ENCODE results near the gene CHN1.

CHN1 gene

DNA sequence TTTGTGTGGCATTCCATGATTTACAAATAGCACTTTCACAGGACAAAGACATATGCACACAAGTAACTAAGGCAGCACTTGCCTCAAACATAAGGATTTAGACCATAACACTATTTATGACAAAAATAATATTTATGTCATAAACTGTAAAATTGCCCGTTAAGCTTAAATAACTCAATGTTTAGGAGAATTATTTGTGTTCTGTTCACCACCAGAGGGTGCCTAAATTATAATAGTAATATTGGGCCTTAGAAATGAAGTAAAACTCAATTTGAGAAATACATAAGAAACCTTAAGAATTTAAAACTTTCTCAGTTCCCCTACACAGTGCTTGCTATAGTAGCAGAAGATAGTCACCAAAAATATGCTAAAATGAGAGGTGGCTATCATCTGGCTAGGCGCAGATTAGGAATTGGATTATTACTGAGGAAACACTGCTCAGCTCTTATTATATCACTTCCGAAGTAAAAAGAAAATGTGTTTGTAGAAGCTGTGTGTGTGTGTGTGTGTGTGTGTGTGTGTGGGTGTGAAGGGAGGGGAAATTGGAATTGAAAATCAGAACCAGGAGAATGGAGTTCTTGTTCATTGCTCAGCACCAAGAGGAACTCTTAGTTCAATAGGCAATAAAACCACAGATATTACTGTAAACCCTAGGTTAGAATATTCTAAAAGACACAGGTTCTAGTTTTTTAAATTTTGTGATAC is 4.9 kb upstream of the CHN1 start:
- no peak for DNase-seq

DNA sequence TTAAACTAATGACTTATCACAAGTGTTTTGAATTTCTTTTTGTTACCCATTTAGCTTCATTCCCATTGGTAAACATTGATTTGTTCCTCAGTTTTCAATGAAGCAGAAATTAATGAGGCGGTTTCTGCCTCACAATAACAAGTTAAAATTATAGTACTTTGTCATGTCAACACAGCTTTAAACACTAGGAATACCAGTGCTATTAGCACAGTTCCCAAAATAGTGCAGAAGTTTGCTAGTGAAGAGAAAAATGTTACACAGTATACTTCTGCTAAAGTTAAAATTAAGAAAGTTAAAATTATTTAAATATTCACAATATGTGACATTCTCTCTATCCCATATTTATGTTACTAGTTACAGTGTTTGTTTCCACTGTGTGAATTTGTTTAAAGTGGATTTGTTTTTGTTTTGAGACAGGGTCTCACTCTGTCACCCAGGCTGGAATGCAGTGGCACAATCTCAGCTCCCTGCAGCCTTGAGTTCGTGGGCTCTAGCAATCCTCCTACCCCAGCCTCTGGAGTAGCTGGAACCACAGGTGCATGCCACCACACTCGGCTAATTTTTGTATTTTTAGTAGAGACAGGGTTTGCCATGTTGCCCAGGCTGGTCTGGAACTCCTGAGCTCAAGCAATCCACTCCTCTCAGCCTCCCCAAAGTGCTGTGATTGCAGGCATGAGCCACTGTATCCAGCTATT is 3.8 kb upstream of the CHN1 start:
- no peak for DNase-seq

DNA sequence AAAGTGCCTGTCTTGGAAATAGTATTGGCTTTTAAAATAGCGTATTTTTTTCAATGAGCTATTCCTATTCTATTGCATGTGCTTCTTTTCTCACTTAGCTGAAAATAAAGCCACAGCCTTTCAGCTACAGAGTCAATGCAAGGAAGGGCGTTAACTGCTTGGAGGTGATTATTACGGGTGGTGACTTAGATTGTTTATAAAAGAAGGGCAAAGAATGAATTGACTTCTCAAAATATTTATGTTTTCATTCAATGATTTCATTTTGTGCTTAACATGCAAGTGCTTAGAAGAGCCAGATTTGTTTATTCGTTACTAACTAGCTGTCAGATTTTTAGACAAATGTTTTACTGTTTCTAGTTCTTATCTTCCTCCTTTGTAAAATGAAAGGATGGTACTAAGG is 2.8 kb upstream of the CHN1 start:
- DNase-seq, result no peak

DNA sequence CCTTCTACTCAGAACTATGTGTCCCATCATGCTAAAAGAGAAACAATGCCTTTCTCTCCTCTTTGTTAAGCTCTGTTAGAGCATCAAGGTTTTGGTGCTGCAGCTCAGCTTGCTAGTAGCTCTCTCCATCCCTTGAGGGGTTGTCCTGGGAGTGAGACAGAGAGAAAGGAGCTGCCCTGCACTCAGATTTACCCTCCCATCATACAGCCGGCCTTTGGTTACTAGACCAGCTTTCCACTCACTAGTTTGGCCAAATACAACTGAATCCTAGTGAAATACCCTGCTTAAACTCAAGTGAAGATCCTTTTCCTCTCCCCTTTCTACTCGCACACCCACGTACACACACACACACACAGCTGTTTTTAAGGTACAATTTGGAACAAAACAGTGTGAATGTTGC is 2.3 kb upstream of the CHN1 start:
- no peak for DNase-seq

DNA sequence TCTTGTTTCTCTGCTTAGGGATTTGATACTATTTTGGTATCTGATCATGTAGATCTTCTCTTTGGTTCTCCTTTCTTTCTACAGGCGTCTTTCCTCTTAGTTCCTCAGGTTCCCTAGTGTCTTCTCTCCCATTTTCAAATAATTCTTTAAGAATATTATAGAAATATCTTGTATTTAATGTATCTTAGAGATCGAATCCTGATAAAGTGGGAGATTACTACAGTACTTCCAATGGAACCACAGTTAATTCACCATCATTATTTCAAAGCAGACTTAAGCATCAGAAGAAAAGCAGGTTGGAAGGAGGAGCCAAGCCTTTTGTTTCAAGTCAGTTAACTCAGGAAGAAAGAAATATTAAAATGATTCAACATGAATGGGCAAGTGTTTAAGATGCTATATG is 1.1 kb upstream of the CHN1 start:
- DNase-seq, result no peak

DNA sequence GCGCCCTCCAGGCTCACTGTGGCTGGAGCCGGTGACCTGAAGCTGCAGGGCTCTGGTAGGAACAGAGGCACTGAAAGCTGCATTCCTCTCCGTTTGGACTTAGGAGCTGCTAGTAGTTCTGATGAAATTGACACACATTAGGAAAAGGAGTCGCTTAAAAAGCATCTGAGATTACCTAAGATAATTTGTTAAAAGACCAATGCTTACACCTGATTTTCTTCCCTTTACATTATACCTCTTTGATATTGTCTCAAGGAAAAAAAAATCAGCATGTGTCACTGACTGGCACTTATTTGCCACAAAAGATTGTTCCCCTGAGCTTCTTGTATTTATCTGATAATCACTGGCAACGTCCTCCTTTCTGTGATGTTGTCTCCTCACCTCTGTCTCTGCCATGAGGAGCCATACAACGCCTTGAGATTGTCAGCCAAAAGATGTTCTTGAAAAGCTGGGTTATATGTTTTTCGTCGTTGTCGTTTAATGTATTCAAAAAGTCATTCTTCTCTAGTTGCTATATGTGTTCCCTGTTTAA is 618 bp upstream of the CHN1 start:
- no peak for DNase-seq

DNA sequence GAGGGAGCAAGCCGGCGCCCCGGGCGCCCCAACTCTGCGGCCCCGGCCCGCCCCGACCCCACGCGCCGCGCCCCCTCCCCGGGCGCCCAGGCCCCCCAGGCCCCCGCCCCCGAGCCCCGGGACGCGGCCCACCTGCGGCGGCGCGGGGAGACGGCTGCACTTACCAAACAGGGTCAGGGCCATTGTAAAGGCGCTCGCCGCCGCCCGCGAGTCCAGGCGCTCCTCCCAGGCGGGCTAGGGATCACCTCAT is 526 bp downstream of the CHN1 start:
- DNase-seq, result no peak

DNA sequence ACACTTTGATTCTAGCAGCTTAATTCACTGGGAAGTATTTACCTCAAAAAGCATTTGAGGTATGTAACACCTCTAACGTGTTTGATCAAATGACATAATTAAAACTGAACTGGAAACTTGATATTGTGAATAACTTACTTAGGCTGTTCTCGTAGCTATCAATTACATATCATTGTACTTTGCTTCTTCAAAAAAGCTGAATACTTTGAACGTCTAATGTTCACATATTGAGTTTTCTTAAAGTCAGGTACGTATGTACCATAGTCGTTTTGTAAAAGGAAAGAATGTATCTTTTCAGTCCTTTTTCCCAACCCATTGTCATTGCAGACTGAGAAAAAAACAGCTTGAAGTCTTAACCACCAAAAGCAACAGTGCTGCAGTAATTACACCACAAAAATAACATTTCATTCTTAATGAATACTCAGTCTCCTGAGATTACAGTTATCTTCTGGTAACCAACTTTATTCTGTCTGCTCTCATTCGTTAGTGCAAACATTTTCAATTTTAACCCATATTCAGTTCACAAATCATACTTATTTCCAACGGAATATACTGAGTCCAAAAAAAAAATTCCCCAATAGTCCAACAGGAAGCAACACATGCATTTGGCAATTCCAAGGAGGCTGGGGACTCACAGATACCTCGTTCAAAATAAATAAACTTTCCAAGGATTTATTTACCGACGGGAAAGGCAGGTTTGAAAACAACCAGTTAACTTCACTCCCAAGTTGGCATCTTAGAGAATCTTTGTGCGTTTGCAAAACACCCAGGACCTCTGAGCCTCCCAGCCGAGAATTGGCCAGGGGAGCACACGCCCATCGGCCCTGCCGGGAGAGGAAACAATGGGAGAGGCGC is 1.1 kb downstream of the CHN1 start:
- DNase-seq, result no peak

DNA sequence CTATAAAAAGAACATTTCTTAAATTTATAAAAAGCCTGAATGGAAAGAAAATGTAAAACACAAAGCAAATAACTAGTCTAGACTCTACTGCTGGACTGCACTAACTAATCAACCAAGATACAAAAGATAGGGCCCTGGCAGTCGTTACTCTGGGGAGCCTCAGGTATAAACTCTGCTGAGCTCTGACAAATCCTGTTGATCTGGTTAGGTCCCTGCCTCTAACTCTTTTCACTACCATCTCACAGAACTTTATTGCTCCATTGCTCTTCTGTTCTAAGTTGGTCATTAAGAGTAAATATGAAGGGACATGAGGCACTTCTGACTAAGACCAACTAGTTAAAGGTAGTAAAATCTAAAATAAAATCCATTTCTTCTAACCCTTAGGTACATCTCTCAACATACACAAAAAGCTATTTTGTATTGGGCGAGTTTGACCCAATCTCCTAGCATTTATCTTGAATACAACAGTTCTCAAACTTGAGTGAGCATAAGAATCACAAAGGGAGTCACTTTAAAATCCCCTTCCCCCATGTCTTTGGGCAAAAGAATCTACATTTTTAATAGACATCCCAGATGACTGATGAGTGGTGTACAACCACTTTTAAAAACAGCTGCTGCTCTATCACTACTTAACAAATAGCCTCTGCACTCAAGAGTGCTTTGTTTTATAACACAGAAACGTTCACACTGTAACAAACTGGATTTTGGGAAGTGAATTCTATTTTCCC is 2.5 kb downstream of the CHN1 start:
- DNase-seq, result no peak

DNA sequence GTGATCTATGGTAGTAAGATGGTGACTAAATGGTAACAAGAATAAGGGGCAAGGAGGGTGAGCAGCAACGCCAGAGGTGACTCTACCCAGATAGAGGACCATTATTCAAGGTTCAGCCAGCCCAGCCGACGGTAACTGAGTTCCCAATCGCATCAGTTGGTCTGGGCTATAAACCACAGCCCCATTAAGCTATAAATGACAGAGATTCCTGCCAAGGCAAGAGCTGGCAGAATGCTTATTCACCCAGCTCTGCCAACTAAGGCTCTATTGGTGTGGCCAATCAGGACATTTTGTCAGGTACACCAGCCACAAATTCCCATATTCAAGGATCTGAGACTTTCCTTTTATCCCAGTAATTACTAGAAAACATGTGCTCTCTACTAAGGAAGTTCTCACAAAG is 3.6 kb downstream of the CHN1 start:
- DNase-seq, result no peak

DNA sequence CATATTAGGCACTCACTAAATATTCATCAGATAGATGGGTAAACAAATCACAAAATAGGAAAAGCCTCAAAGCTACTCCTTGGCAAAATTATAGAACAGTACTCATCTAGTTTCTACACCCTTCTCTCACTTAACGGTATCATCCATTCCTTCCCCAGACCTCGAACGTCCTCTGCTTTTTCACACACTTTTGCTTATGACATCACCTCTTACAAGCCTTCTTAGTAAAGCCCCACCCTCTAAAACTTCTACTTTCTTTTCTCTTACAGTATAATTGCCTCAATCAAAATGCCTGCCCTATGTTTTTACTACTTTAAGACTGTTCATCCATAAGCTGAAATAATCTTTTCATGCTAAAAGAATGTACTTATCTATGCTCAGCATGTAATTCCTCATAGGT is 8.1 kb downstream of the CHN1 start:
- no peak for DNase-seq

DNA sequence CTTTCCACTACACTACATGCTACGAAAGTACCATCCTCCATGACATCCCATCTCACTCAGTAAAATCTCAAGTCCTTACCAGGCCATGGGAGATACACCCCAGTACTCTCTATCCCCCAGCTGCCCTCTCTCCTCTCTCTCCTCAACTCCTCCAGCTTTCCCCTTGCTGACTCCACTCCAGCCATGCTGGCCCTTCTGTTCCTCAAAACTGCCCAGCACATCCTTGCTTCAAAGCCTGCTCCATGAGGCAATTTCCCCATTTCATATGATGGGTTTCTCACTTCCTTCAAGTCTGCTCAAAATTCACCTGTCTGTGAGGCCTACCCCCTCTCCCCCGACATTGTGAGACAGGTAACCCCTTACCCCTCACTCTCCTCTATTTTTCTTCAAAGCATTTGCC is 8.6 kb downstream of the CHN1 start:
- DNase-seq, result no peak

DNA sequence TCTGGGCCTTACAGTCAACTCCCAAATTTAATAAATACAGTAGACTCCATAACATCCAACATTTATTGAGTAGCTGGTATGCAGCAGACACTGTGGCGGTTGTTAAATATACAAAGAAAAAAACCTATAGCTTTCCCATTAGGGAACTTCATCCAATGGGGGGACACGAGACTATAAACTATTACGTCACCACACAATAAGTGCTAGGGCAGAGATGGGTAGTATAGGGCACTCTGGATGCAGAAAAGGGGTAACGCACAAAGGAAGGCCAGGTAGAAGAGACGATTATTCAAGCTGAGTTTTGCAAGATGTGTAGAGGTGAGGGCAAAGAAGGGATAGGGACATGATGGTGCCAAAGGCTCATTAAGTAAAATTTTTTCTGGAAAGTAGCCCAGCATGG is 10.8 kb downstream of the CHN1 start:
- no peak for DNase-seq

DNA sequence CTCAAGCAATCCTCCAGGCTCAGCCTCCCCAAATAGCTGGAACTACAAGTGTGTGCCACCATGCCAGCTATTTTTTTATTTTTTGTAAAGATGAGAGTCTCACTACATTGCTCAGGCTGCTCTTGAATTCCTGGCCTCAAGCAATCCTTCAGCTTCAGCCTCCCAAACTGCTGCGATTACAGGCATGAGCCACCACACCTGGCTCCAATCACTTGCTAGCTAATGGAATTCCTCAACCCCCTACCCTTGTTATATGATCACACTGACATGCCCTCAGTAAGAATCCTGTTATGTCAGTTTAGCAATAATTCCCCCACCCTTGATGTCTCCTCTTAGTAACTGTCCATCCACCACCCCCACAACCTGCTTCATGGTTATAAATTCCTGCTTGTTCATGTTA is 12.3 kb downstream of the CHN1 start:
- no peak for DNase-seq

DNA sequence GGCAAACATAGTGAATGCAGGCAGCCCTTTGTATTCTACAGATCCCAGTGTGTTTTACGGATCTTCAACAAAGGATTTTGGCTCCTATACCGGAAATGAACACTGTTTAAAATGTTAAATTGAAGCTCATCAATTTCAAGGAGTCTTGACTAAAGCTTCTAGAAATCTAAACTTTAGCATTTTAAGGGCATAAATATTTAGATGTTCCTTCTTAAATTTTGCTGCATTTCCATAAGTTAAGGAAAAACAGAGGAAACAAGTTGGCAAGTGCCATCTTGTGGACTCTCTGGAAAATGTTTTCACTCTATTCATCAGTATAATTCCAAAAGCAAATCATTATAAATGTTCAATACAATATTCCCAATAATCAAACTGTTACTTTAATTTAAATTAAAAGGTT is 19.6 kb downstream of the CHN1 start:
- DNase-seq, result no peak

DNA sequence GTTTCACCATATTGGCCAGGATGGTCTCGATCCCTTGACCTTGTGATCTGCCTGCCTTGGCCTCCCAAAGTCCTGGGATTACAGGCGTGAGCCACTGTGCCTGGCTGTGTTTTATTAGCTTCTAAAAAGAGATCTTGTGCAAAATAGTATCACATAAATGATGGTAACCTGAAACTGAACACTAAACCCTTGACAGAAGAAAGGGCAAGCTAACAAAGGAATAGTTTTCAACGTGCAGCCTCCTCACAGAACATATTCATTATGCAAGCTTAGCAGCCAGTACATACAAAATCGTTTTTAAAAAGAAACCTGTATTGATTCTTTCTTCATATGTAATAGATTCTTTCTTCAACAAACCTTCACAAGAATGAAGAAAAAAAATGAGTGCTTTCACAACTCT is 20.6 kb downstream of the CHN1 start:
- DNase-seq, result no peak

DNA sequence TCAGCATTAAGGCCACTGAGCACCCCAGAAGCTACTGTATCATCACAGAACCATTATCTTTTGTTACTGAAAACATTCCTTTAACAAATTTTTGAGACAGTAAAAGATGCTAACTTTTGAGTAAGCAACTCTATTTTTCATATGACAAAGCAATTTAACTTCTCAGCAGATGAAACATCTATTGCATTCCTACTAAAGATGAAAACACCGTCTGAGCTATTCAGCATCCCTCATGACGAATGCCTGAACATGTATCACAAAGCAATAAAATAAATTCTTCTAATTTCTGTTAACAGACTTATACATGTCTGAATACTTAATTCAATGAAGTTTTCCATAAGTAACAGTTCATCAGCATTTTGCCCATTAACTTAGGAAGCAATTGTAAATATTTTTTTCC is 23.9 kb downstream of the CHN1 start:
- DNase-seq, result no peak

DNA sequence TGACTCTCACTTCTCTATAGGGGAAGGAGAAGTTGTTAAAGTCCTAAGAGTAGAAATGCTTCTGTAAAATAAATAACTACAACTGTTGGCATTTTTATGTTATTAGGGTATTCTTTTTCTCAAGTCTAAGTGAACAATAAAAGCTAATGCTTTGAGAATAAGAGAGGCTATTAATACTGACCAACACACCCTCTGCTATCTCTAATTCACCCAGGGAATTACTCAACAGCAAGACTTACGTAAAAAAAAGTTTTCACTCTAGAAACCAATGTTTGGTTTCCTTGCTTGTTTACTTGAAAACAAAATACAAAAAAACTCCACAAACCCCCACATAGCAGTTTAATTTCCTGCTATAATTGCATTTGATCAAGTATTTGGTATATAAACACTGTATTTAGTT is 25.2 kb downstream of the CHN1 start:
- no peak for DNase-seq

DNA sequence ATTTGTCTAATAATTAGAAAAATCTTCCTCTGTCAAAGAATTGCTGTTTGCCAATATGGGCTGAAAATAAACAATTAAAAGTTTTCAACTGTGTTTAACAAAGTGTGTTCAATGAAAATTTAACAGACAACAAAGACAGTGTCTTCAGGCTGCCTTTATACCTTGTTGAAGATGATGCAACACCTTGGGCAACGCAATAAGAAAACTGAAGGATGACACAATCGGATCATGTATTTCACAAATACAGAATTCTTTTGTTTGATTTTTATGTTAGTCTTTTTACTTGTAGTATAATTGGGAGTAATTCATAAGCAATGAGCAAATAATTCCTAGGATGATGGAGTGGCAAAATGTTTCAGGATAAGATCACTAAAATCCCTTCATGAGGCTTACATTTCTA is 27.8 kb downstream of the CHN1 start:
- DNase-seq, result no peak

DNA sequence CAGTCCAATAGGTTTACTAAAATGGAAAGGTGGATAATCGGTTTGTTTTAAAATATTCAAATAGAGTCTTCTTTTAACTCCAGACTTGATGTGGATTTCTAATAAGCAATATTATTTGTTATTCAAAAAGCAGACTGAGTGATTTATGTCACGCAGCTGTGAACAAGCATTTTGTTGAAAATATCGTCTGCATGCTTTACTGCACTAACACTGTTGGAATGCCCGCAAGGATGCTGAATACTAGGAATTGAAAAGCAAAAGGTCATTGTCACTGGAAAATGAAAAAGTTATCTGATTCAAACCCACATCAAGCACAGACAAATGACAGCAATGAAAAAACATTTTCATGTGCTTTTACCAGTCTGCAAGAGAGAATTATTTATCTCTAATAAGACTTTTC is 31.1 kb downstream of the CHN1 start:
- no peak for DNase-seq

DNA sequence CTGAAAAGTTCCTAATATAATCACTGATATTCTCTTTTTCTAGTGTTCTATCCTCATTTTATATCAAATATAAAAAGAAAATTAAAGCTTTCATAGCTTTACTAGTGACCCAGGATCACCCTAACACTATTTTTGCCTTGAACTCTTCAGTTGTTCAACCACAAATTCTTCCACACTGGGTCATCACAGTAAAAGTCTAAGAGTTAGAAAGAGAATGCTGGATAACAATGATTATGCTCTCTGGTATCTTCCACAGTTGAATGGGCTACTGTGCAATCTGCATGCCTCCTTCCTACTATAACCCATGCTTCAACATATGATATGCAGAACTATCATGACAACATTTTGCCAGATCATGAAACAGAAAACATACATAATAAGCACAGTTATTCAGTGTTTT is 32.3 kb downstream of the CHN1 start:
- no peak for DNase-seq

DNA sequence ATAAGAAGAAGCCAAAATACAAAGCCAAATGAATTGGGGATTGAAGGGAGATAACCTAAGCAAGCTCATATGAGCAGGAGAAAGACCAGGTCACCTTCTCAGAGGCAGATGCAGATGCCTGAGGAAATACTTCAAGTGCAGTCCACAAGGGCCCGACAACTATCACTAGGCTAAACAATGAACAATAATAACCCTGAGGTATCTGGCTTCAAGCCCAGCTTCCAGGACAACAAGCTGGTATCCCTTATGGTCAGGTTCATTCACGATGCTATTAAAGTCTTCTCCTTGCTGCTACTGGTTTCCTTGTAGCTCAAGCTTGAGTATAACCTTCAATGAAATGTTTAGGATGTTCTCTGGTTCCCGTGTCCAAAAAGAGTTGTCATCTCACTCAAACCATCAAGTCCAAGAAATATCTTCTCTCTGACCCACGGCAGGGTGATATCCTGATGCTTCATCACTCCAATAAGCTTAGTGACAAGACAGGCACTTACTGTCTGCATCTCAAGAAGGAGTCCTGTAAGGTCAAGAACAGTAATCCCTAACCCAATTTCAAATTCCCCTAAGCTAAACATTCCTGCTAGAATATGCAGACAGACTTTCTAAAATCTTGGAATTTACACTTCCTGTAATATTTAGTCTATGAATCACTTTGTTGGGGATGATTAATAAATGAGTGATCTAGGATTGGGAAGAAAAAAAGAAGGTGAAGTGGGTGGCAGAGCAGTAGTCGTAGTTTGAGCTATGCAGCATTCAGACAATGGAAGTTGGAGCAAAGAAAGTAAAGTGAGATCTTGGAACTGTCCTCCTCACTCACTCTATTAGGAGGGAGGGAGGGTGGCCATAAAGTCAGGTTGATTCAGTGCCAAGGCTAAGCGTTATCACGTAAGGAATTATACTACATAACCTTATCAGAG is 33.1 kb downstream of the CHN1 start:
- no peak for DNase-seq

All from stimulated activated naive CD4-positive, alpha-beta T cell treated with Interleukin-2 at 50 U/mL for 16 hours (primary cell).